Right atrium auricular region (tissue), 2 donors: Measurements from ENCODE around the gene ETV6. TPM values are rescaled to one million over a fixed set of nuclear protein-coding genes. Genes with fewer than 3 reads are reported as not detected.

Source experiments
- DNase-seq: peaks from one replicate; pipeline ENCODE4 v3.0.0-alpha.2; 2019; ENCODE audit warnings: low spot score
- H3K27ac ChIP-seq, 2 donors: fragments of 200-600 bp; sonication (generic); 1 replicate in 1 of 2; 2 replicates in 1 of 2; pipeline ENCODE4 v1.5.1; 2016 to 2019
- H3K27me3 ChIP-seq, 2 donors: fragments of 200-600 bp; sonication (generic); one replicate each; pipeline versions ENCODE4 v1.5.1 to v1.6.0; 2017 to 2019
- H3K36me3 ChIP-seq: fragments of 200-600 bp; sonication (generic); one replicate; pipeline ENCODE4 v1.5.1; 2016
- H3K4me1 ChIP-seq, 2 donors: fragments of 200-600 bp; sonication (generic); one replicate each; pipeline versions ENCODE4 v1.5.1 to v1.6.0; 2017 to 2019
- H3K4me3 ChIP-seq, 2 donors: fragments of 200-600 bp; sonication (generic); 1 replicate in 1 of 2; 2 replicates in 1 of 2; pipeline ENCODE4 v1.5.1; 2017 to 2019; ENCODE audit warnings: mild to moderate bottlenecking in 1 of 2, moderate library complexity in 1 of 2
- H3K9me3 ChIP-seq, 2 donors: fragments of 200-600 bp; sonication (generic); one replicate each; pipeline ENCODE4 v1.5.1; 2019
- total RNA-seq, 2 donors: library from RNA; depleted of rRNA; stranded (reverse); fragments of >200 nt; gene quantifications; one replicate each; pipeline ENCODE4 v1.1.0, GENCODE V29; 2016
- TF ChIP-seq, protein P1 (sequence below), 2 donors: fragments of 200-600 bp; sonication (generic); IDR thresholded peaks; one replicate each; pipeline ENCODE4 v1.5.1; 2019; ENCODE audit warnings: antibody characterized with exemption in 2 of 2

ETV6 gene
- total RNA-seq, 2 donors from 2014 or later = 6.7 TPM

DNA sequence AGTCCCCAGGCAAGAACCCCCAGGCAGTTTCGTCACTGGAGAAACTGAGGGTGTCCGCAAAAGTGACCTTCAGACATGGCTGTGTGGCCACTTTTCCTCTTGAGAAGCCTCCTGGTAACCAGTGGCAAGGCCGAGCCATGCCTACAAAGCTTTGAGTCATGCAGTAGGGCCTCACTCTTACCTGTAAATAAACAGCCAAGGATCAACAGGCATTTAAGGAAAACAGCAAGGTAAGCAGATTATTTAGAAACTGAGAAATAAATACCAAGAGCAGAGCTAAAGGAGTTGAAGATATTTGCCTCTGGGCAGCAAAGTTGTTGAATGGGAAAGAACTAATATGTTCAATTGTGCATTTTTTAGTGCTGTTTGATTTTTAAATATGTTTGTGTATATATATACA, 280.2 kb downstream of the ETV6 start:
- no peak for DNase-seq

DNA sequence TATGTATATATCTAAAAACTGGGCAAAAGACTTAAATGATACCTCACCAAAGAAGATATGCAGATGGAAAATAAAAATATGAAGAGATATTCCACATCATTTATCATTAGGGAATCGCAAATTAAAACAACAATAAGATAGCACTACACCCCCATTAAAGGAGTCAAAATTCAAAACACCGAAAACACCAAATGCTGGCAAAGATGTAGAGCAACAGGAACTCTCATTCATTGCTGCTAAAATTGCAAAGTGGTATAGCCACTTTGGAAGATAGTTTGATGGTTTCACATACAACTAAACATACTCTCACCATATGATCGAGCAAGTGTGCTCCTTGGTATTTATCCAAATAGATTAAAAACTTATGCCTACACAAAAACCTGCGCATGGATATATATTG, 289.7 kb downstream of the ETV6 start:
- H3K4me1 ChIP-seq = no peaks in the 10 kb centered on the region
- H3K4me3 ChIP-seq = no peak overlapping the region
- H3K27me3 ChIP-seq = no peaks in the 10 kb centered on the region
- H3K27ac ChIP-seq = no peak overlapping the region
- H3K36me3 ChIP-seq = no peaks in the 10 kb centered on the region
- no peak for DNase-seq
- TF ChIP-seq, protein P1, sequence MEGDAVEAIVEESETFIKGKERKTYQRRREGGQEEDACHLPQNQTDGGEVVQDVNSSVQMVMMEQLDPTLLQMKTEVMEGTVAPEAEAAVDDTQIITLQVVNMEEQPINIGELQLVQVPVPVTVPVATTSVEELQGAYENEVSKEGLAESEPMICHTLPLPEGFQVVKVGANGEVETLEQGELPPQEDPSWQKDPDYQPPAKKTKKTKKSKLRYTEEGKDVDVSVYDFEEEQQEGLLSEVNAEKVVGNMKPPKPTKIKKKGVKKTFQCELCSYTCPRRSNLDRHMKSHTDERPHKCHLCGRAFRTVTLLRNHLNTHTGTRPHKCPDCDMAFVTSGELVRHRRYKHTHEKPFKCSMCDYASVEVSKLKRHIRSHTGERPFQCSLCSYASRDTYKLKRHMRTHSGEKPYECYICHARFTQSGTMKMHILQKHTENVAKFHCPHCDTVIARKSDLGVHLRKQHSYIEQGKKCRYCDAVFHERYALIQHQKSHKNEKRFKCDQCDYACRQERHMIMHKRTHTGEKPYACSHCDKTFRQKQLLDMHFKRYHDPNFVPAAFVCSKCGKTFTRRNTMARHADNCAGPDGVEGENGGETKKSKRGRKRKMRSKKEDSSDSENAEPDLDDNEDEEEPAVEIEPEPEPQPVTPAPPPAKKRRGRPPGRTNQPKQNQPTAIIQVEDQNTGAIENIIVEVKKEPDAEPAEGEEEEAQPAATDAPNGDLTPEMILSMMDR (IDR thresholded peaks at IDR 0.05) = no peak
- peaks cover 0 to 8% of the 10 kb centered on the region in 2 donors for H3K9me3 ChIP-seq

More for the DNA sequence above, 280.2 kb downstream of the ETV6 start:
- TF ChIP-seq, protein P1 (IDR thresholded peaks at IDR 0.05) = no peak
- H3K36me3 ChIP-seq = no peaks in the 10 kb centered on the region
- H3K9me3 ChIP-seq = no peaks in the 10 kb centered on the region
- no peaks in the 10 kb centered on the region for H3K27me3 ChIP-seq
- H3K4me1 ChIP-seq = no peaks in the 10 kb centered on the region
- no peak overlapping the region for H3K27ac ChIP-seq
- H3K4me3 ChIP-seq = no peak overlapping the region

DNA sequence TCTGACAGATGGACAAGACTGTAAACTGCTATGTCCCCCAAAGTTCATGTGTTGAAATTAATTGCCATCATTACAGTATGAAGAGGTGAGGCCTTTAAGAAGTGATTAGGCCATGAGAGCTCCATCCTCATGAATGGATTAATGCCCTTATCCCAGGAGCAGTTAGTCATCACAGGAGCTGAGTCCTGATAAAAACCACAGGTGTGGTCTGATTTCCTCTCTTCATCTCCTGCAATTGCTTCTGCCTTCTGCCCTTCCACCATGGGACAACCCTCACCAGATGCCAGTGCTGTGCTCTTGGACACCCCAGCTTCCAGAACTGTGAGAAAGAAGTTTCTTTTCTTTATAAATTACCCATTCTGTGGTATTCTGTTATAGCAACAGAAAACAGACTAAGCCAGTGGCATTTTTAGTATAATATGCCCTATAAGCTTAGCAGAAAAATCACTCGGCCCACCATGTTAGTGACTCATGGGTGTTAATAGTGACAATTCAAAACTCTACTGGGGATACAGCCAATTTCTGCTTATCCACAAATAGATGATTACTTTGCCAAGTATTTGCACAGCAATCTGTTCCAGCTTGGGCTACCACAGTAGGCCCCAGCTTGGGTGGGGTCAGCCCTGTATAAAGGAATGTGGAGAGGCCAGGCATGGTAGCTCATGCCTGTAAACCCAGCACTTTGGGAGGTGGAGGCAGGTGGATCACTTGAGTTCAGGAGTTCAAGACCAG, 292.3 kb downstream of the ETV6 start:
- no peaks in the 10 kb centered on the region for H3K36me3 ChIP-seq
- no peaks in the 10 kb centered on the region for H3K27me3 ChIP-seq
- H3K27ac ChIP-seq = no peak overlapping the region
- H3K9me3 ChIP-seq = peaks cover 0 to 8% of the 10 kb centered on the region in 2 donors
- no peaks in the 10 kb centered on the region for H3K4me1 ChIP-seq
- no peak for DNase-seq
- no peak overlapping the region for H3K4me3 ChIP-seq
- TF ChIP-seq, protein P1 (IDR thresholded peaks at IDR 0.05) = no peak

DNA sequence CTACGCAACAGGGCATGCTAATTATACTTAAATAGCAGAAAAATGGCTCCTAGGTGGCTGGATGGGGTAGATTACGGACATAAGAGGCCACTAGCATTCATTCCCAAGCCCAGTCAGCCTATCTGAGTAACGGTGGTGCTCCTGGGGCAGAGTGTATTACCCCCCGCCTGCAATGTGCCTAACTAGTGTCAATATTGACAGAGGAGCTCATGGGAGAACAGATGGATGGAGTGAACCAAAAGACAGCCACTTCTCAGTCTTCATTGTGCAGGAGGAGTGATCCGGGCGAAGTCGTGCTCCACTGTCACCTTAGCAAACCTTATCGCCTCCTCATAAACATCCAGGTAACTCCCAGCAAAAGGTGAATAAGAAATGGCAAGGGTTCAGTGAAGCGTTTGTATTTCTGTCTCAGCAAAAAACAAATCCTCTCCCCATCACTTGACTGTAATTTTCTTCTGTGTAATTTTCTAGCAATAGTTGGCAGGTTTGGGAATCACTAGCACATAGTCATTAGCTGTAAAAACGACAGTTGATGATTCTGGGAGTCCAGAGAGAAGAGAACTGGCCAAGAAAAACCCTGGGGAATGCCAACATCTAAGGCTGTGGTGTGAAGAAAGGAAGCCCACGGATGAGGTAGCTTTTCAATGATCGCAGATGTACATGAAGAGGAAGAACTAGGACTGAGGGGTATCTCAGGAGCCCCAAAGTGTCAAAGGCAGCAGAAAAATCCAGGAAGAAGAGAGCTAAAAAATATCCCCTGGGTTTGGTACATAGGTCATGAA, 294.6 kb downstream of the ETV6 start:
- DNase-seq = no peak
- Histone ChIP-seq H3K27me3 (no peaks in the 10 kb centered on the region), H3K9me3 (peaks cover 0 to 8% of the 10 kb centered on the region in 2 donors)

More for the DNA sequence above, 294.6 kb downstream of the ETV6 start:
- TF ChIP-seq, protein P1 (IDR thresholded peaks at IDR 0.05) = no peak
- Histone ChIP-seq H3K36me3 (no peaks in the 10 kb centered on the region), H3K4me1 (no peaks in the 10 kb centered on the region), H3K27ac (no peak overlapping the region), H3K4me3 (no peak overlapping the region)
